ENCODE results near the gene LAMC3.
A peak's percentile ranks its signal among the peaks of the same experiment; 100 is the strongest.
"Not testable (repeated sequence)": the region's sequence is repeated elsewhere in the genome, so short reads cannot be mapped to it uniquely, and the experiment has no call there.

Gene LAMC3

DNA sequence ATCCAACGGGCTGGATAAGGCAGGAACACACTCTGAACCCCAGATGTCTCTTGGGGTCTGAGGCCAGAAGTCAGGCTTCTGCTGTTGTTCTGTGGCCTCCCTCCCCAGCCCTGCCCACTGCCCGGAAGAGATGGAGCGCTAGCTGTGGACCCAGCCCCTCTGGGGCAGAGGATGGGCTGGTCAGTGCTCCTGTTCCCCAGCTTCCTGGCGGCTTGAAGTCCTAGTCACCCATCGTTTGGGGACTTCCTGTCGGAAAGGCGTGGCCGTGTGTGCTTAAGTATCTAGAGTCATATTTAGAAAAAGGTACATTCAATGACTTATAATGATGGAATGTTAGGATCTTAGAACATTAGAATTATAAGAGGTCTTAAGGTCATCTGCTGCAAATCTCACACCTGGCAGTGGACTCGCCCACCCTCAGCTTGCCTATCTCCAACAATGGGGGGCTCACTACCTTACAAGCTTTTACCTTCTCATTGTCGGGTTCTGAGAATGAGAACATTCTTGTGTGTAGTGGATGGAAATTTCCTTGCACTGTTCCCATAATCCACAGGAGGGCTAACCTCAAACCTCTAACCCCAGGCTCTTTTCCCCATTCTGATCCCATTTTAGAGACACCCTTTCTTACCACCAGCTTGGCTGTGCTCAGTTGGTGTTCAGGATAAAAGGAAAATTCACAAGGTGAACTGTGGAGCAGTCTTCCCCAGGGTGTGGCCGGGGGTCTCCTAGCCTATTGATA is 74.0 kb downstream of the LAMC3 start:
- DNase-seq, result no peak

DNA sequence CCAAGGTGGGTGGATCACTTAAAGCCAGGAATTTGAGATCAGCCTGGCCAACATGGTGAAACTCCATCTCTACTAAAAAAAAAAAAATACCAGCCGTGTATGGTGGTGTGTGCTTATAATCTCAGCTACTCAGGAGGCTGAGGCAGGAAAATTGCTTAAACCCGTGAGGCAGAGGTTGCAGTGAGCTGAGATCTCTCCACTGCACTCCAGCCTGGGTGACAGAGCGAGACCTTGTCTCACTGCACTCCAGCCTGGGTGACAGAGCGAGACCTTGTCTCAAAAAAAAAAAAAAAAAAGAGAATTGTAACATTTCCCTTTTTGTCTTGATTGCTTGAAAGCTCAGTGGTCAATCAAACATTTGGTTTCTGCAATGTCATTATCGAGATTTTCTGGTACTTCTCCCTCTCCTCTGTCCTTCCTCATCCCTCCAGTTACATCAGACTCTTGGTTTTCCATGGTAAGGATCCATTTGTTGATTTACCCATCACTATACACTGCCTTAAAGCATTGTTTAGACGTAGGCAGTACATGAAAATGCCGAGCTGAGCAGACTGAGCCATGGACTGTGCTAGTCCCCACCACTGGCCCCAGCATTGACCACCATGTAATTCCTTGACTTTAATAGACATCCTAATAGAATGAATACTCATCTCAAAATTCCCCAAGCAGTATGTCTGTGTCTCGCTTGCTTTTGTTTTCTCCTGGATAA is 75.8 kb downstream of the LAMC3 start:
- DNase-seq, result no peak

DNA sequence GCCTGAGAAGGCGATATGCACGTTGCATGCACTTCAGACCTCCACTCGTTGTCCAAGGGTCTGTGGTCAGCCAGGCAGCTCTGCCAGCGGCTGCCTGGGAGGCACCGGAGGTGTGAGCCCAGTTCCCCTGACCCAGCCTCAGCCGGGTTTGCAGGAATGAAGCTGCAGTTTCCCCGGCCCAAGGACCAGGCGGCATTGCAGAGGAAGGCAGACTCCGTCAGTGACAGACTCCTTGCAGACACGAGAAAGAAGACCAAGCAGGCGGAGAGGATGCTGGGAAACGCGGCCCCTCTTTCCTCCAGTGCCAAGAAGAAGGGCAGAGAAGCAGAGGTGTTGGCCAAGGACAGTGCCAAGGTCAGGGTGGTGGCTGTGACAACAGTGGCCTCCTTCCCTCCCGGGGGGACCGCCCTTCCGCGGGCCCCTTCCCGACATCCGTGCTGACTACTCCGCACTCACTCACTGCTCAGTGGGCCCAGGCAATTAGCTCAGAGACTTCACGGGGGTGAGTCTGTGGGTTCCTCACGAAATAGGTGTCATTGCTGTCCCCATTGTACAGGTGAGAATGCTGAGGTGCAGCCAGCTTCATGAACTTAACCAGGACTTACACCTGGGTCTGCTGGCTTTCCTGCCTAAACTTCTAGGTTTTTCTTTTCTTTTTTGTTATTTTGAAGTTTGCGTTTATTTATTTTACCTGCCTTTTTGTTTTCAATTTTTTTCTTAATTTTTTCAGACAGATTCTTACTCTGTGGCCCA is 76.6 kb downstream of the LAMC3 start:
- DNase-seq, result no peak

GRCh38 chr9:131087354-131087893 is 78.5 kb downstream of the LAMC3 start:
- no peak for DNase-seq

GRCh38 chr9:131090025-131090787 is 81.2 kb downstream of the LAMC3 start:
- DNase-seq, result no peak

GRCh38 chr9:131091352-131091992 is 82.5 kb downstream of the LAMC3 start:
- DNase-seq, result no peak

DNA sequence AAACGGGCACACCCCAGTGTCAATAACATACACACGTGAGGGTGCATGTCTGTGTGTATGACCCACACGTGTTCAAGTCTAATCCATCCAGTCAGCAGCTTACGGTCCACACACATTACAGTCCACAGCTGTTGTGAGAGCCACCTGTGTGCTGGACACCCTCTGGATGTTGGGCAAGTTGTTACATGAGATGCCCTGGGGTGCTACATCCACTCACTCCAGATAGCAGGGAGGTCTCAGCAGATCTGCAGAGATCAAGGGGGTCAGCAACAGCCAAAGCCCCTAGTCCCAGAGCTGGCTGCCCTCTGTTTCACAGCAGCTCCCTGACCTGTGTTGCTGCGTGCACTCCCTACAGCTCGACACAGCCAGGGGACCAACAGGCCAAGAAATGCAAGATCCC is 83.1 kb downstream of the LAMC3 start:
- no peak for DNase-seq

GRCh38 chr9:131092548-131093440 is 83.8 kb downstream of the LAMC3 start:
- no peak for DNase-seq

- no peak for DNase-seq
These were observed 85.0 kb downstream of the LAMC3 start for GRCh38 chr9:131094015-131094414.

- no peak for DNase-seq
These were observed 85.6 kb downstream of the LAMC3 start for GRCh38 chr9:131094622-131095021.

GRCh38 chr9:131095666-131096268 is 86.8 kb downstream of the LAMC3 start:
- DNase-seq, result no peak

- peak in 2 of 3 donors; percentile 20 to 48 for DNase-seq
These were observed 87.5 kb downstream of the LAMC3 start, which contains the start of gene AIF1L for GRCh38 chr9:131096269-131097125. AIF1L (plus strand) TSS chr9:131096531; CDS start chr9:131096630, 99 bp downstream.

DNA sequence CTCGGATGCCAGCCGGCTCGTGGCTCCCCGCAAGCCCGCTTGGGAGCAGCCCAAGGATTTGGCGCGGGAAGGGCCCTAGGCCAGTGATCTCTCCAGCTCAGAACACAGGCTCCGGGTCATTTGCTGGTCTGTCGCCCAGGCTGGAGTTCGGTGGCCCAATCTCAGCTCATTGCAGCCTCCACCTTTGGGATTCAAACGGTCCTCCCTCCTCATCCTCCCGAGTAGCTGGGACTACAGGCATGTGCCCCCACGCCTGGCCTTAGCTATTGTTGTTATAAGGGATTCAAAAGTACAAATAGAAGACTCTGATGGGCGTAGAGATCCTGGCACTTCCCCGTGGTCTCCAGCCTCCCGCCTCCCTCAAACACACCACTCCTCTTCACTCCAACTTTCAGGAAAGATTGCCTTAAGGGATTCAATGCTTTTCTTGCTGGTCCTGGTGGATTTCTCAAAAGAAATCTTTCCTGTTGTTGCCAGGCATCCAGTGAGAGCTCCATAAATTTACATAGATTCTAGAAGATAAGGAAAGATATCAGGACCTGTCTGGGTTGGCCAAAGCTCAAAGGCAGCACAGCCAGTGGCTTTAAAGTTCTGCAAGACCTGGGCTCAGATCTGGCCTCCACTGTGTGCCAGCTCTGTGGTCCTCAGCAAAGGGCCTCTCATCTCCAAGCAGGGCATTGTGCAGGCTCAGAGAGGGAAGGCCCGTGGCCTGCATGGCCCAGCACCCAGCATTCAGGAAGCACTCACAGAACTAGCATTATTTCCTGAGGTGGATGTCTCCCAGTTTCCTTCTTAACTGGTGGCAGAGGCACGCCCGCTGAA is 88.4 kb downstream of the LAMC3 start:
- no peak for DNase-seq

DNA sequence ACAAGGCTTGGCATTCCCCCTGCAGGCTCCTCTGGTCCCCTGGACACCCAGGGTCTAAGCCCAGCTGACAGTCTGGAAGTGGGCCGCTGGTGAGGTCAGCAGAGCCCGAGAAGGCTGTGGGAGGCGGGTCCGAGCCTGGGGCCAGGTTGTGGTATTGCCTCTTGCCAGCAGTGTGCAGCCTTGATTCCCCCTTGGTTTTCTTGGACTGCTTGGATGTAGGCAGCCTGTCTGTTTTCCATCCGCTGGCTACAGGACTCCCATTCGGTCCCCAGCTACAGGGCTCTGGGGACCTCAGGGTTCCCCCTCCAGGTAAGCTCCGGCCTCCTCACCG is 88.9 kb downstream of the LAMC3 start:
- no peak for DNase-seq

- no peak for DNase-seq
These were observed 89.6 kb downstream of the LAMC3 start for GRCh38 chr9:131098391-131099101.

- DNase-seq, result no peak
These were observed 90.2 kb downstream of the LAMC3 start for GRCh38 chr9:131099102-131099606.

DNA sequence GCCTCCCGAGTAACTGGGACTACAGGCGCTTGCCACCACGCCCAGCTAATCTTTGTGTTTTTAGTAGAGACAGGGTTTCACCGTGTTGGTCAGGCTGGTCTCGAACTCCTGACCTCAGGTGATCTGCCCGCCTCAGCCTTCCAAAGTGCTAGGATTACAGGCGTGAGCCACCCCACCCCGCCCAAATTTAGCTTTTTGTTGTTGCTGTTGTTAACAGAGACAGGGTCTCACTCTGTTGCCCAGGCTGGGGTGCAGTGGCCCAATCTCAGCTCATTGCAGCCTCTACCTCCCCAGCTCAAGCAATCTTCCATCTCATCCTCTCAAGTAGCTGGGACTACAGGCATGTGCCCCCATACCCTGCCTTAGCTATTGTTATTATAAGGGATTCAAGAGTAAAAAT is 90.9 kb downstream of the LAMC3 start:
- not testable (repeated sequence) for DNase-seq

DNA sequence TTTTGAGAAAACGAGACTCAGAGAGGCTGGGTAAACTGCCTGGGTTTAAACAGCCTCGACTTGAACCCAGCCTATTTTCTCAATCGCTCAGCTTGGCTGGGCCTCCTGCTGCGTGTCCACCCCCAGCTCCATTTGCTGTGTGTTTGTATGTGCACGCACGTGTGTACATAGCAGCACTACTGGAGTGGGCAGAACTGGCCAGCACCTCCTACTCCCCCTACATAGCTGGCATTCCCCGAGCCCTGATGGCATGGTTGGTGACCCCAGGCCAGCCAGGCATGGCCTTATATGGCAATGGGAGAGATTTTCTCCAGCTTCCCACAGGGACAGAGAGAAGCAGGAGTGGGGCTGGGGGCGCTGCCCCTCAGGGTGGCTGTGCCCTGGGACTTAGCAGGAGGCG is 91.5 kb downstream of the LAMC3 start:
- no peak for DNase-seq

Measured in suppressor macrophage treated with lipopolysaccharide for 1 hour (primary cell).